GM23338 (cell line): ENCODE data around the gene MAP7D1. TPM values are rescaled to one million over a fixed set of nuclear protein-coding genes. Genes with fewer than 3 reads are reported as not detected.
A peak's percentile ranks its signal among the peaks of the same experiment; 100 is the strongest.
"Not testable (repeated sequence)": the region's sequence is repeated elsewhere in the genome, so short reads cannot be mapped to it uniquely, and the experiment has no call there.

Experiments used
- ATAC-seq: fragments of 200-7000 bp; cut with Tn5 transposase; 3 replicates; pipeline ENCODE4 v1.9.1; 2020
- DNase-seq: peaks from one replicate; pipeline ENCODE4 v3.0.0-alpha.2; 2015; ENCODE audit warnings: low spot score
- H2AFZ ChIP-seq: fragments of 200-600 bp; sonication (generic); 2 replicates; pipeline ENCODE4 v1.8.0; 2016; ENCODE audit warnings: antibody characterized with exemption, mild to moderate bottlenecking, moderate library complexity
- H3F3A ChIP-seq: fragments of 200-600 bp; sonication (generic); replicated peaks from 2 replicates; pipeline ENCODE4 v1.8.0; 2017; ENCODE audit warnings: antibody characterized with exemption, mixed run types, low read depth
- H3K27ac ChIP-seq: fragments of 200-600 bp; sonication (generic); 2 replicates; pipeline ENCODE4 v1.6.1; 2016; ENCODE audit warnings: low read depth
- H3K27me3 ChIP-seq: fragments of 200-600 bp; sonication (generic); 2 replicates; pipeline ENCODE4 v1.8.0; 2016; ENCODE audit warnings: mild to moderate bottlenecking, mixed run types, moderate library complexity; ENCODE audit not compliant: insufficient read depth
- H3K36me3 ChIP-seq: fragments of 200-600 bp; sonication (generic); 2 replicates; pipeline ENCODE4 v1.8.0; 2016; ENCODE audit warnings: mild to moderate bottlenecking; ENCODE audit not compliant: insufficient read depth
- H3K4me1 ChIP-seq: fragments of 200-600 bp; sonication (generic); 2 replicates; pipeline ENCODE4 v1.8.0; 2016; ENCODE audit warnings: mild to moderate bottlenecking, moderate library complexity; ENCODE audit not compliant: insufficient read depth
- H3K4me2 ChIP-seq: fragments of 200-600 bp; sonication (generic); 2 replicates; pipeline ENCODE4 v1.7.1; 2017; ENCODE audit warnings: mixed run types
- H3K4me3 ChIP-seq: fragments of 200-600 bp; sonication (generic); 2 replicates; pipeline ENCODE4 v1.6.1; 2016; ENCODE audit warnings: mixed run types
- H3K79me2 ChIP-seq: fragments of 200-600 bp; sonication (generic); replicated peaks from 2 replicates; pipeline ENCODE4 v1.8.0; 2017; ENCODE audit warnings: mild to moderate bottlenecking; ENCODE audit not compliant: insufficient read depth
- H3K9me2 ChIP-seq: fragments of 200-600 bp; sonication (generic); 2 replicates; pipeline ENCODE4 v1.8.0; 2017; ENCODE audit not compliant: insufficient read depth
- H4K20me1 ChIP-seq: fragments of 200-600 bp; sonication (generic); replicated peaks from 2 replicates; pipeline ENCODE4 v1.8.0; 2017; ENCODE audit warnings: mild to moderate bottlenecking; ENCODE audit not compliant: insufficient read depth
- H3K27ac Mint-ChIP-seq: 2 replicates; pipeline ENCODE4 v1.8.0; 2020; ENCODE audit warnings: inconsistent platforms, mild to moderate bottlenecking, moderate library complexity, mixed read lengths
- H3K27me3 Mint-ChIP-seq: 3 replicates; pipeline ENCODE4 v1.8.0; 2022; ENCODE audit warnings: low read depth, mild to moderate bottlenecking, moderate library complexity, mixed read lengths, inconsistent platforms; ENCODE audit not compliant: insufficient read depth, poor library complexity
- H3K36me3 Mint-ChIP-seq: 3 replicates; pipeline ENCODE4 v1.8.0; 2021; ENCODE audit warnings: low read depth, mild to moderate bottlenecking, inconsistent platforms, moderate library complexity, mixed read lengths
- H3K4me1 Mint-ChIP-seq: 3 replicates; pipeline ENCODE4 v1.8.0; 2020; ENCODE audit warnings: mild to moderate bottlenecking, inconsistent platforms, mixed read lengths
- H3K4me3 Mint-ChIP-seq: 3 replicates; pipeline ENCODE4 v1.8.0; 2021; ENCODE audit warnings: moderate library complexity, mild to moderate bottlenecking, inconsistent platforms, mixed read lengths
- H3K9me3 Mint-ChIP-seq: 3 replicates; pipeline ENCODE4 v1.8.0; 2020; ENCODE audit warnings: moderate library complexity, mild to moderate bottlenecking, inconsistent platforms, mixed read lengths
- CREB1 ChIP-seq: fragments of 250-450 bp; sonication (Bioruptor Pico); IDR thresholded peaks from 2 replicates; pipeline ENCODE4 v1.5.0; 2020; ENCODE audit warnings: low read depth, mild to moderate bottlenecking, moderate library complexity
- EZH2phosphoT487 ChIP-seq: fragments of 200-600 bp; sonication (generic); IDR thresholded peaks from one replicate; pipeline ENCODE4 v1.8.1; 2018; ENCODE audit warnings: antibody characterized with exemption; ENCODE audit not compliant: unreplicated experiment
- JUNB ChIP-seq: IDR thresholded peaks from one replicate; pipeline ENCODE4 v1.6.1; 2016; ENCODE audit warnings: antibody characterized with exemption; ENCODE audit not compliant: unreplicated experiment
- NANOG ChIP-seq: IDR thresholded peaks from 2 replicates; pipeline ENCODE4 v1.6.1; 2016; ENCODE audit warnings: antibody characterized with exemption, borderline replicate concordance
- POLR2AphosphoS5 ChIP-seq: IDR thresholded peaks from 2 replicates; pipeline ENCODE4 v1.6.1; 2016; ENCODE audit warnings: antibody characterized with exemption, low read depth
- STAT1 ChIP-seq: IDR thresholded peaks from one replicate; pipeline ENCODE4 v1.6.1; 2016; ENCODE audit warnings: antibody characterized with exemption; ENCODE audit not compliant: unreplicated experiment
- ZNF114 ChIP-seq: fragments of 250-450 bp; sonication (Bioruptor Pico); IDR thresholded peaks from 2 replicates; pipeline ENCODE4 v1.5.0; 2020; ENCODE audit warnings: mild to moderate bottlenecking, moderate library complexity
- ZNF331 ChIP-seq: fragments of 250-450 bp; sonication (Bioruptor Pico); IDR thresholded peaks from 2 replicates; pipeline ENCODE4 v1.5.0; 2020; ENCODE audit warnings: low read depth, mild to moderate bottlenecking, moderate library complexity
- polyA plus RNA-seq: library from polyadenylated mRNA; unstranded; fragments of >200 nt; fragmentation: Nextera tagmentation; extraction: Ambion mirVana; gene quantifications from 2 replicates; pipeline ENCODE4 v1.2.1, GENCODE V29; 2016
- total RNA-seq: library from RNA; depleted of rRNA; stranded (reverse); fragments of >200 nt; shearing (Covaris generic); gene quantifications from 2 replicates; pipeline ENCODE4 v1.2.3, GENCODE V29; 2014
- TF ChIP-seq, protein P1 (sequence below): IDR thresholded peaks from one replicate; pipeline ENCODE4 v1.6.1; 2018; ENCODE audit warnings: antibody characterized with exemption; ENCODE audit not compliant: unreplicated experiment
- TF ChIP-seq, protein P2 (sequence below): IDR thresholded peaks from 2 replicates; pipeline ENCODE4 v1.6.1; 2016; ENCODE audit warnings: antibody characterized with exemption
- TF ChIP-seq, protein P3 (sequence below), 2 experiments: fragments of 200-600 bp in 1 of 2; sonication (generic) in 1 of 2; conservative IDR thresholded peaks; 2 replicates each; pipeline versions ENCODE4 v1.5.1 to v1.6.1; 2016 to 2017; ENCODE audit warnings: antibody characterized with exemption in 2 of 2, low read depth in 2 of 2, mild to moderate bottlenecking in 2 of 2, moderate library complexity in 1 of 2

Gene MAP7D1
- total and polyA plus RNA-seq, 2 experiments from 2014 or later = 13.8 to 59.8 TPM

- Histone ChIP-seq H3K36me3 (no peaks in the 10 kb centered on the region), H2AFZ (no peak overlapping the region), H3K4me3 (peak overlapping the region; percentile 94), H3K4me2 (peak overlapping the region; percentile 98), H3K79me2 (peaks cover 25% of the 10 kb centered on the region), H4K20me1 (no peaks in the 10 kb centered on the region; the same call in 1 of the 2 replicates), H3K27me3 (peaks cover 25% of the 10 kb centered on the region), H3K4me1 (peaks cover 30% of the 10 kb centered on the region), H3F3A (peaks cover 7% of the 10 kb centered on the region; the same call in 1 of the 2 replicates), H3K27ac (no peak overlapping the region), H3K9me2 (no peaks in the 10 kb centered on the region)
- peak overlapping the region; percentile 86 for H3K4me3 Mint-ChIP-seq
- no peaks in the 10 kb centered on the region for H3K9me3 Mint-ChIP-seq
- H3K27ac Mint-ChIP-seq = no peak overlapping the region
- peaks cover 38% of the 10 kb centered on the region for H3K27me3 Mint-ChIP-seq
- peaks cover 8% of the 10 kb centered on the region for H3K36me3 Mint-ChIP-seq
- TF ChIP-seq, protein P1, sequence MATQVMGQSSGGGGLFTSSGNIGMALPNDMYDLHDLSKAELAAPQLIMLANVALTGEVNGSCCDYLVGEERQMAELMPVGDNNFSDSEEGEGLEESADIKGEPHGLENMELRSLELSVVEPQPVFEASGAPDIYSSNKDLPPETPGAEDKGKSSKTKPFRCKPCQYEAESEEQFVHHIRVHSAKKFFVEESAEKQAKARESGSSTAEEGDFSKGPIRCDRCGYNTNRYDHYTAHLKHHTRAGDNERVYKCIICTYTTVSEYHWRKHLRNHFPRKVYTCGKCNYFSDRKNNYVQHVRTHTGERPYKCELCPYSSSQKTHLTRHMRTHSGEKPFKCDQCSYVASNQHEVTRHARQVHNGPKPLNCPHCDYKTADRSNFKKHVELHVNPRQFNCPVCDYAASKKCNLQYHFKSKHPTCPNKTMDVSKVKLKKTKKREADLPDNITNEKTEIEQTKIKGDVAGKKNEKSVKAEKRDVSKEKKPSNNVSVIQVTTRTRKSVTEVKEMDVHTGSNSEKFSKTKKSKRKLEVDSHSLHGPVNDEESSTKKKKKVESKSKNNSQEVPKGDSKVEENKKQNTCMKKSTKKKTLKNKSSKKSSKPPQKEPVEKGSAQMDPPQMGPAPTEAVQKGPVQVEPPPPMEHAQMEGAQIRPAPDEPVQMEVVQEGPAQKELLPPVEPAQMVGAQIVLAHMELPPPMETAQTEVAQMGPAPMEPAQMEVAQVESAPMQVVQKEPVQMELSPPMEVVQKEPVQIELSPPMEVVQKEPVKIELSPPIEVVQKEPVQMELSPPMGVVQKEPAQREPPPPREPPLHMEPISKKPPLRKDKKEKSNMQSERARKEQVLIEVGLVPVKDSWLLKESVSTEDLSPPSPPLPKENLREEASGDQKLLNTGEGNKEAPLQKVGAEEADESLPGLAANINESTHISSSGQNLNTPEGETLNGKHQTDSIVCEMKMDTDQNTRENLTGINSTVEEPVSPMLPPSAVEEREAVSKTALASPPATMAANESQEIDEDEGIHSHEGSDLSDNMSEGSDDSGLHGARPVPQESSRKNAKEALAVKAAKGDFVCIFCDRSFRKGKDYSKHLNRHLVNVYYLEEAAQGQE = no peak
- H3K4me1 Mint-ChIP-seq = peaks cover 45% of the 10 kb centered on the region
- ATAC-seq (no peak), DNase-seq (no peak)
Observed at GRCh38 chr1:36157973-36158826, 2.2 kb downstream of the MAP7D1 start.

DNA sequence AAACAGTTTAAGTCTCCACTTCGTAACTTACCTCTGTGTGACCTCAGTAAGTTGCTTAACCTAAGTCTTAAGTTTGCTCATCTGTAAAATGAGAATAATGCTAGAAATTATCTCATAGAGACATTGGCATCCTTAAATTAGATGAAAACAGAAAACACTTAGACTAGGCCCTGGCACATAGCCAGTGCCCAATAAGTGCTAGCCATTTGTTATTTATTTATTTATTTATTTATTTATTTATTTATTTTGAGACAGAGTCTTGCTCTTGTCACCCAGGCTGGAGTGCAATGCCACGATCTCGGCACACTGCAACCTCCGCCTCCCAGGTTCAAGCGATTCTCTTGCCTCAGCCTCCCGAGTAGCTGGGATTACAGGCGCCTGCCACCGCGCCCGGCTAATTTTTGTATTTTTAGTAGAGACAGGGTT lies 2.9 kb downstream of the MAP7D1 start:
- H3K36me3 ChIP-seq, DNase-seq, H3K9me3 Mint-ChIP-seq, H3K9me2 ChIP-seq, H3K27ac ChIP-seq, ATAC-seq, H3F3A ChIP-seq, H2AFZ ChIP-seq, H3K4me3 ChIP-seq, H3K27ac Mint-ChIP-seq, H3K36me3 Mint-ChIP-seq, H3K4me3 Mint-ChIP-seq, H3K4me2 ChIP-seq, H4K20me1 ChIP-seq: not testable (repeated sequence)
- peaks cover 30% of the 10 kb centered on the region for H3K4me1 ChIP-seq
- H3K79me2 ChIP-seq = peaks cover 26% of the 10 kb centered on the region
- Mint-ChIP-seq H3K27me3 (peaks cover 32% of the 10 kb centered on the region), H3K4me1 (peaks cover 45% of the 10 kb centered on the region)
- H3K27me3 ChIP-seq = peaks cover 18% of the 10 kb centered on the region

- H3K4me1 ChIP-seq = peaks cover 28% of the 10 kb centered on the region
- no peaks in the 10 kb centered on the region for H3K9me2 ChIP-seq
- H3K27me3 ChIP-seq = peaks cover 9% of the 10 kb centered on the region
- DNase-seq (no peak), ATAC-seq (no peak)
- peaks cover 31% of the 10 kb centered on the region for H3K79me2 ChIP-seq
- no peak overlapping the region for H3K4me2 ChIP-seq
- H3K4me3 ChIP-seq = no peak overlapping the region
- H4K20me1 ChIP-seq = peaks cover 8% of the 10 kb centered on the region
- no peak overlapping the region for H3K4me3 Mint-ChIP-seq
- peaks cover 7% of the 10 kb centered on the region; the same call in 1 of the 2 replicates for H3F3A ChIP-seq
- no peaks in the 10 kb centered on the region for H3K36me3 ChIP-seq
- H3K36me3 Mint-ChIP-seq = peaks cover 8% of the 10 kb centered on the region
- peaks cover 22% of the 10 kb centered on the region for H3K27me3 Mint-ChIP-seq
- H2AFZ ChIP-seq = no peak overlapping the region
- H3K9me3 Mint-ChIP-seq = no peaks in the 10 kb centered on the region
- no peak overlapping the region for H3K27ac ChIP-seq
- no peak overlapping the region for H3K27ac Mint-ChIP-seq
- peaks cover 41% of the 10 kb centered on the region for H3K4me1 Mint-ChIP-seq
- no peak for TF ChIP-seq ZNF114
- no peak for TF ChIP-seq CREB1 (CRISPR knock-in tag)
- no peak for TF ChIP-seq STAT1
- TF ChIP-seq NANOG = no peak
- TF ChIP-seq, protein P2, sequence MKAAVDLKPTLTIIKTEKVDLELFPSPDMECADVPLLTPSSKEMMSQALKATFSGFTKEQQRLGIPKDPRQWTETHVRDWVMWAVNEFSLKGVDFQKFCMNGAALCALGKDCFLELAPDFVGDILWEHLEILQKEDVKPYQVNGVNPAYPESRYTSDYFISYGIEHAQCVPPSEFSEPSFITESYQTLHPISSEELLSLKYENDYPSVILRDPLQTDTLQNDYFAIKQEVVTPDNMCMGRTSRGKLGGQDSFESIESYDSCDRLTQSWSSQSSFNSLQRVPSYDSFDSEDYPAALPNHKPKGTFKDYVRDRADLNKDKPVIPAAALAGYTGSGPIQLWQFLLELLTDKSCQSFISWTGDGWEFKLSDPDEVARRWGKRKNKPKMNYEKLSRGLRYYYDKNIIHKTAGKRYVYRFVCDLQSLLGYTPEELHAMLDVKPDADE = no peak
- TF ChIP-seq ZNF331 (CRISPR knock-in tag) = no peak
- TF ChIP-seq JUNB = no peak
- no peak for TF ChIP-seq POLR2AphosphoS5
- TF ChIP-seq, protein P3, sequence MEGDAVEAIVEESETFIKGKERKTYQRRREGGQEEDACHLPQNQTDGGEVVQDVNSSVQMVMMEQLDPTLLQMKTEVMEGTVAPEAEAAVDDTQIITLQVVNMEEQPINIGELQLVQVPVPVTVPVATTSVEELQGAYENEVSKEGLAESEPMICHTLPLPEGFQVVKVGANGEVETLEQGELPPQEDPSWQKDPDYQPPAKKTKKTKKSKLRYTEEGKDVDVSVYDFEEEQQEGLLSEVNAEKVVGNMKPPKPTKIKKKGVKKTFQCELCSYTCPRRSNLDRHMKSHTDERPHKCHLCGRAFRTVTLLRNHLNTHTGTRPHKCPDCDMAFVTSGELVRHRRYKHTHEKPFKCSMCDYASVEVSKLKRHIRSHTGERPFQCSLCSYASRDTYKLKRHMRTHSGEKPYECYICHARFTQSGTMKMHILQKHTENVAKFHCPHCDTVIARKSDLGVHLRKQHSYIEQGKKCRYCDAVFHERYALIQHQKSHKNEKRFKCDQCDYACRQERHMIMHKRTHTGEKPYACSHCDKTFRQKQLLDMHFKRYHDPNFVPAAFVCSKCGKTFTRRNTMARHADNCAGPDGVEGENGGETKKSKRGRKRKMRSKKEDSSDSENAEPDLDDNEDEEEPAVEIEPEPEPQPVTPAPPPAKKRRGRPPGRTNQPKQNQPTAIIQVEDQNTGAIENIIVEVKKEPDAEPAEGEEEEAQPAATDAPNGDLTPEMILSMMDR (conservative IDR thresholded peaks at IDR 0.05; ENCODE audit: low read depth in 2 of 2) = no peak
- no peak for TF ChIP-seq EZH2phosphoT487
Observed at GRCh38 chr1:36159614-36160387, 3.8 kb downstream of the MAP7D1 start.
